Ishikawa (cell line): ENCODE data around the gene ALG2.

Experiments used
- CEBPB ChIP-seq: IDR thresholded peaks from 2 replicates; pipeline ENCODE4 v1.6.1; 2012
- CREB1 ChIP-seq: IDR thresholded peaks from 2 replicates; pipeline ENCODE4 v1.6.1; 2012; ENCODE audit warnings: low read depth
- EGR1 ChIP-seq: IDR thresholded peaks from 2 replicates; pipeline ENCODE4 v1.6.1; 2012
- EP300 ChIP-seq: IDR thresholded peaks from 2 replicates; pipeline ENCODE4 v1.6.1; 2012; ENCODE audit warnings: borderline replicate concordance
- FOXM1 ChIP-seq: IDR thresholded peaks from 2 replicates; pipeline ENCODE4 v1.6.1; 2012; ENCODE audit warnings: low read depth, borderline replicate concordance
- MAX ChIP-seq: IDR thresholded peaks from 2 replicates; pipeline ENCODE4 v1.6.1; 2012
- NFIC ChIP-seq: IDR thresholded peaks from 2 replicates; pipeline ENCODE4 v1.6.1; 2012
- RAD21 ChIP-seq: IDR thresholded peaks from 2 replicates; pipeline ENCODE4 v1.6.1; 2012; ENCODE audit warnings: low read depth
- REST ChIP-seq: IDR thresholded peaks from 2 replicates; pipeline ENCODE4 v1.6.1; 2012; ENCODE audit warnings: low read depth, mild to moderate bottlenecking
- TAF1 ChIP-seq: IDR thresholded peaks from 2 replicates; pipeline ENCODE4 v1.6.1; 2012; ENCODE audit warnings: low read depth, mild to moderate bottlenecking
- TCF12 ChIP-seq: IDR thresholded peaks from 2 replicates; pipeline ENCODE4 v1.6.1; 2012; ENCODE audit warnings: low read depth
- TEAD4 ChIP-seq: IDR thresholded peaks from 2 replicates; pipeline ENCODE4 v1.6.1; 2012
- USF1 ChIP-seq: IDR thresholded peaks from 2 replicates; pipeline ENCODE4 v1.6.1; 2012
- YY1 ChIP-seq: IDR thresholded peaks from 2 replicates; pipeline ENCODE4 v1.6.1; 2012; ENCODE audit warnings: low read depth
- ZBTB7A ChIP-seq: IDR thresholded peaks from 2 replicates; pipeline ENCODE4 v1.6.1; 2012; ENCODE audit warnings: low read depth

The ALG2 gene

GRCh38 chr9:99181206-99181605 is 40.5 kb downstream of the ALG2 start:
- TF ChIP-seq REST (no peak), FOXM1 (no peak), TCF12 (no peak), RAD21 (no peak), CEBPB (no peak), ZBTB7A (no peak), MAX (no peak), USF1 (no peak), EGR1 (no peak), YY1 (no peak), NFIC (no peak), TAF1 (no peak), TEAD4 (no peak), CREB1 (no peak), EP300 (no peak)

GRCh38 chr9:99180662-99181061 is 41.1 kb downstream of the ALG2 start:
- no peak for TF ChIP-seq EGR1
- TF ChIP-seq CEBPB: no peak
- TF ChIP-seq NFIC: no peak
- TF ChIP-seq EP300: no peak
- no peak for TF ChIP-seq MAX
- no peak for TF ChIP-seq USF1
- no peak for TF ChIP-seq RAD21
- no peak for TF ChIP-seq ZBTB7A

- TF ChIP-seq MAX (no peak), TCF12 (no peak), RAD21 (no peak), NFIC (no peak), CREB1 (no peak), EGR1 (no peak), YY1 (no peak), TAF1 (no peak), EP300 (no peak), TEAD4 (no peak), USF1 (no peak), REST (no peak), CEBPB (no peak), ZBTB7A (no peak), FOXM1 (no peak)
Observed at GRCh38 chr9:99180199-99180598, 41.5 kb downstream of the ALG2 start.

- TF ChIP-seq ZBTB7A: no peak
- no peak for TF ChIP-seq TEAD4
- TF ChIP-seq CREB1: no peak
- TF ChIP-seq TCF12: no peak
- no peak for TF ChIP-seq CEBPB
- TF ChIP-seq USF1: no peak
- TF ChIP-seq RAD21: no peak
- no peak for TF ChIP-seq MAX
- no peak for TF ChIP-seq FOXM1
- no peak for TF ChIP-seq EGR1
- no peak for TF ChIP-seq TAF1
- no peak for TF ChIP-seq NFIC
- TF ChIP-seq REST: no peak
- no peak for TF ChIP-seq EP300
- no peak for TF ChIP-seq YY1
Observed at GRCh38 chr9:99178912-99179872, 42.5 kb downstream of the ALG2 start.
